GM18873 (cell line): Measurements from ENCODE around the gene ACTN1.

Source experiments
- ATAC-seq: cut with Tn5 transposase; IDR thresholded peaks from one replicate; pipeline ENCODE4 v1.9.1; 2021; ENCODE audit warnings: mild to moderate bottlenecking, moderate library complexity, moderate number of reproducible peaks; ENCODE audit not compliant: unreplicated experiment, low FRiP score

ACTN1 gene

DNA sequence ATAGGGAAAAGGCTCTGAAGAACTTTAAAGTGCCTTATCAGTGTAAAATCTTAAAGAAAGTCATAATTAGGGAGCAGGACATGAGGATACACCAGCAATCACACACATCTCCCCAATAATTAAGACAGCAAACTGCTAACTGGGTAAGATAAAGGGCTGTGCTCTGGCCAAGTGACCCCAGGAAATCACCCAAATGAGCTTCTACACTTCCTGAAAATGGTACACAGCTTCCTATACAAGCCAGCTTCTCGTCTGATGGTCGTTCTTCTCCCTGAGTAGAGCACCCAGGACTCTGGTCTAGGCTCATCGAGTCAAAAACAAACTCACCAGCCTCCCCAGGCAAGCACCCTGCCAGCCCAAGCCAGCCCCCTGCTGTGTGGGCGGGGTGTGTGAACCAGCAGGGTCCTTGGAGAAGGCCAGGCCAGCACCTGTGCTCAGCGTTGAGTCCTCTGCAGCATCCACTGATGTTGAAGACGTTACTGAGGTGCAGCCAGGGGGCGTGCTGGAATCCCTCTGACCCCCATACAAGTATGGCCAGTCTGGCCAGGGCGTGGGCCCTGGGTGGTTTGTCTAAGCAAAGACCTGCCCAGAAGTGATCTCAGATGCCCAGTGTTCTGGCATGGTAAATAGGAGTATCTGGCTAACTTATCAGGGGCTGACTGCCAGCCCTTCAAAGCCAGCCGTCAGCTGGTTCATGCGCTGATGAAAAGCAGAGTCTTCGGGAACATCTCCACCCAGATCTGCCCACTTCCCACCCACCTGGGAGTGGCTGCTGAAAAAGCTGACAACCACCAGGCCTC lies 41.4 kb downstream of the ACTN1 start:
- no peak for ATAC-seq

GRCh38 chr14:68936980-68937379 lies 42.1 kb downstream of the ACTN1 start:
- no peak for ATAC-seq

DNA sequence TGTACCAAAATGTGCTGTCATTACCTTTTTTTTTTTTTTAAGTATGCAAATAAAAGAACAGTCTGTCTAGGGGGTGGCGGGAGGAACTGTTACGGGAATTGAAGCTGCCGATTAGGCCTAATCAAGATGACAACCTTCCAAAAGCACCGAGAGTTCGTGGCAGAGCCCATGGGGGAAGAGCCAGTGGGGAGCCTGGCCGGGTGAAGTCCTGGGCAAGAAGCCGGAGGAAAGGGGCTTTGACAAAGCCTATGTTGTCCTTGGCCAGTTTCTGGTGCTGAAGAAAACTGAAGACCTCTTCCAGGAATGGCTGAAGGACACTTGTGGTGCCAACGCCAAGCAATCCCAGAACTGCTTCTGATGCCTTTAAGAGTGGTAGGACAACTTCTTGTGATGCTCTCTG lies 42.6 kb downstream of the ACTN1 start:
- no peak for ATAC-seq

DNA sequence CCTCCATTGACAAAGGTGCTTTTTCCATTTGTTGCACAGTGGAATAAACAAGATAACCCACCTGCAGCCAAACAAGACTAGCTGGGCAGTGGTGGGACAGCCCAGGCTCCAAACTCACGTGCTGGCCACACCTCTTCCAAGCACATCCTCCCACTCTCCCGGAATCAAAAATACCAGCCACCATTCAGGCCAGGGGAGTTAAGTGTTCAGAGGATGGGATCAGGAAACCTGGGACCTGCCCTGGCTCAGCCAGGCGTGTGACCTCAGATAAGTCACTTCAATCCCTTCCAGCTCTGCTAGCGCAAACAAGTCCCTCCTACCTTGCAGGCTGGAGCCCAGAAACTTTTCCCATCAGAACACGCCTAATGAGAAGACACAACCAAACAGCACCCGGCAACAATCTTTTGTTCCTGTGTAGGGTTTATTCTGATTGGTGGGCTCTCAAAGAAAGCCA lies 43.3 kb downstream of the ACTN1 start:
- no peak for ATAC-seq

- no peak for ATAC-seq
Measured at GRCh38 chr14:68934066-68934465, 45.0 kb downstream of the ACTN1 start.

- ATAC-seq = no peak
Measured at GRCh38 chr14:68932686-68933085, 46.4 kb downstream of the ACTN1 start.

- no peak for ATAC-seq
Measured at GRCh38 chr14:68932231-68932630, 46.9 kb downstream of the ACTN1 start.

DNA sequence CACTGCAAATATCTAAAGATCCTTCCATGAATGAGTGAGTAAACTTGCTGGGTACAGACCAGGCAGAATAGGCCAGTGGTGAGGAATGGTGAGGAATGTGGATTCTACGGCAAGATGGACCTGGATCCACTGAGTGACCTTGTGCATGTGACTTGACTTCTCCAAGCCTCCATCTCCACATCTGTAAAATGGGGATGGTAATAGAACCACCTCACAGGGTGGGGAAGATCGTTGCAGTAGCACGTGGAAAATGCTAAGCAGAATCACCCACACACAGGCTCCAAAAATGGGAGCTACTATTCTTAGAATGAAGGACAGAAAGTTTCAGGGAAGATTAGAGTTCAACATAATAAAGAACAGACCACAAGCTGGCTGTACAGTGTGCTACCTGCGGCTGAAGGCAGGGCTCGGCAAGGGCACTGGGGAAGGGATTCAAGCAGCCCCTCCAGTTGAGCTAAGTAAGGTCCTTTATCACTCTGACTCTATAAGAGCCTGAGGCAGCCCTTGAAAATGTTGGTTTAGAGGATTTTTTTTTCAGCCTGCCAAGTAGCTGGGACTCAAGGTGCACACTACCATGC lies 47.5 kb downstream of the ACTN1 start:
- no peak for ATAC-seq

GRCh38 chr14:68931063-68931462 lies 48.0 kb downstream of the ACTN1 start:
- ATAC-seq = no peak

DNA sequence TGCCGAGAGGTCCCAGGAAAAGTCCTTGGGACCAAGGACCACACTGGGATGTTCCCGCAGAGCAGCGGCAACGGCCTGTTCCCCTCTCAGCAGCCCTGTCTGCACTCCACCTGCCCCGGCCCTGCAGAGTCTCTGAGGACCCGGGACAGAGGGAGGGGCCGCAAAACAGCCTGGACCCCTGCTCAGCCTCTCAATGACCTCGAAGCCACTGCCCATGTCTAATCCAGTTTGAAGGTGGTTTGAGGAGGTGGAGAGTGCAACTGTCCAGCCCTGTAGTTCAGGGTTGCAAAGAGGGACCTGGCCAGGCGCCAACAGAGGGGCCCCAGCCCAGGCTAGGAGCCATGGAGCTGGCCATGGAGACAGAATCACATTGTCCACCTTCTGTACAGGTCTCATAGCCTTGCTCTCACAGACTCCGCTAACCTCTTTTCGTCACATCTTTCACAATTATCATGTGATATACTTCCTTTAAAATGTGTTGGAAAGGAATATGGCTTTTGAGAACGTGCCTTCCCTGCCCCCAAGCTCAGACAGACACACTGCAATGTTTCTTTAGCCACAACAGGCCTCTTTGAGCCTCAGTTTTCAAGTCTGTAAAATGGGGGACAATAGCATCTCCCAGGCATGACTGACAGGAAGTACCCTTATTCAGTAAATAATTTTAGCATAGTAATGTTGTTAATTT lies 49.3 kb downstream of the ACTN1 start:
- ATAC-seq = no peak

DNA sequence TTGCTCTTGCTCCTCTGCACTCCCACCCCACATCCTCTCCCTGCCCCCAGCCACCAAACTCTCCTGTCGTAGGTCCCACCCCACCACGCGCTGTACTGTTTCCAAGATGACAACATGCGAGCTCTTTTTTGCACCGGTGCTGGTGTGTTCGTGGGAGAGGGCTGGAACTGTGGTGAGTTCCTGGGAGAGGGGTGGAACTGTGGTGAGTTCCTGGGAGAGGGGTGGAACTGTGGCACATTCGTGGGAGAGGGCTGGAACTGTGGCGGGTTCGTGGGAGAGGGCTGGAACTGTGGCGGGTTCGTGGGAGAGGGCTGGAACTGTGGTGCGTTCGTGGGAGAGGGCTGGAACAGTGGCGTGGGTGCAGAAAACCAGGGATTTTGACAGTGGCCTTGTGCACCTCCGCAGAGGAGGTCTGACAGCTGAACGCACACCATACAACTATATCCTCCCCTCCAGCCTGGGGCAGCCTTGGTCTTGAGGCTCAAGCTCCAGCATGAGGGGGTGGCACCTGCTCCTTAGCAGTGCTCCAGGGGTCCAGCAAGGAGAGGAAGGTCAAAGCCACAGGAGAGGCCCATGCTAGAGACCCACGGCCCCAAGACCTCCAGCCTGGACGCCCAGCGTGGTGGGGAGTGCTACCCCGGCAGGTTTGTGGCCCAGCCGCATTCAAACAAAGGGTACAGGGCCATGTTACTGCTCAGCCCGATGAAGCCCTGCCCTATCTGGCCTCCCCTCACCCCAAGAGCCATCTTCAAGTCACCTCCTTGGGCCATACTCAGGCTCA lies 50.1 kb downstream of the ACTN1 start:
- ATAC-seq = no peak

- no peak for ATAC-seq
Measured at GRCh38 chr14:68927956-68928675, 51.0 kb downstream of the ACTN1 start.

DNA sequence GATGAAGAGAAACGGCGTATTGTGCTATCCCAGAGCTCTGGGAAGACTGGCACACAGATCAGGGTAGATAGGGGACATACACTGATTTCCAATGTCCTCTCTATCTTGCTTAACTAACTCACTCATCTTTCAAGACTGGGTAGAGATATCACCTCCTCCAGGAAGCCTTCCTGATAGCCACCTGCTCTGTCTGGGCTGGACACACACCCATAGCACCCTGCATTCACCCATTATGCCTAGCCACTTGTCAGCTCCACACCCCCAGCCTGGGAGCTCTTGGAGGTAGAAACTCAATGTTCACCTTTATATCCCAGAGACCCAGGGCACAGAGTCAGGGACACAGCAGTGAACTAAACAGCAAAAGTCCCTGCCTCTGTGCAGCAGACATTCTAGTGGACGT lies 52.0 kb downstream of the ACTN1 start:
- ATAC-seq = no peak

GRCh38 chr14:68926236-68926635 lies 52.9 kb downstream of the ACTN1 start:
- ATAC-seq = no peak

- no peak for ATAC-seq
Measured at GRCh38 chr14:68925373-68925772, 53.7 kb downstream of the ACTN1 start.

DNA sequence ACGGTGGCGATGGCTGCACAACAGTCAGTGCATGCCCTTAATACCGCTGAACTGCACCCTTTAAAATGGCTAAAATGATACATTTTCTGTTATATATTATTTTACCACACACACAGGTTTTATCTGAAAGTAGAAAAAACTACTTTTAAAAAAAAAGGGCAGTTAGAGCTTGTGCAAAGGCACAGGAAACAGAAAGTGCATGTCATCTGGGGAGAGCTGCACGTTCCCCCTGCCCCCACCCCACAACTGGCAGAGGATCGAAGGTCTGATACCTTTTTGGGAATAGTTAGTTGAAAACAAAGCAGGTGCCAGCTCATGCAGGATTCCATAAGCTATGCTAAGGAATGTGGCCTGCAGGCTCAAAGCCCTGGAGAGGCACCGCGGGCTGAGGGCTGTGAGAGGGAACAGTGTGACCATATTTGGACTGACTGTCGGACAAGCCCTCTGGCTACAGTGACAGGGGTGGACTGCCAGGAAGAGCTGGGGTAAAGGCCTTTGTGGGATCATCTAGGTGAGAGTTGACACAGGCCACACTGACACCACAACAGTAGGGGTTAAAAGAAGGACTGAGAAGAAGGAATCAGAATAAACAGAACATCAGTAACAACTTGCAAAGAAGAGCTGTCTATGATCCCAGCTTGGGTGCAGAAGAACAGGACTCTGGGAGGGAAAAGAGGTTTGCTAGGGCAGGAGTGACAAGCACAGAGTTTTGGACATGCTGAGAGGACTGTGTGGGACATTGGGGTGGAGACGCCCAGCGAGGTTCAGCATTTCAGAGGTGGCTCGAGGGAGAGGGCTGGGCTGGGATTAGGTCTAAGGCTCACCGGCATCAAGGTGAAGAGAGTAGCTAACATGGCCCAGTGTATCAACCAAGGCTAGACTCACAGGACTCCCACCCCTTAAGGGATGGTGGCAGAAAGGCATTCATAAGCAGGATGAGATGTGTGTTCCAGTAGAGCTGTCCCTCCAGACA lies 54.6 kb downstream of the ACTN1 start:
- ATAC-seq = no peak

GRCh38 chr14:68922886-68923285 lies 56.2 kb downstream of the ACTN1 start:
- no peak for ATAC-seq

- no peak for ATAC-seq
Measured at GRCh38 chr14:68922201-68922621, 56.9 kb downstream of the ACTN1 start.

- ATAC-seq = no peak
Measured at GRCh38 chr14:68921666-68922065, 57.4 kb downstream of the ACTN1 start.
